ENCODE measurements around the gene FBXO15.

The FBXO15 gene

GRCh38 chr18:74179623-74180199, 32.1 kb upstream of the FBXO15 start:
- peaks cover 20% of the 10 kb centered on the region for H3K27me3 ChIP-seq
- H3K27ac ChIP-seq: no peak overlapping the region
- H3K36me3 ChIP-seq: no peaks in the 10 kb centered on the region
- TF ChIP-seq CTCF (IDR thresholded peaks at IDR 0.05): no peak
- H3K4me3 ChIP-seq (ENCODE audit: low read depth in 1 of 2, low read length in 1 of 2): no peak overlapping the region
- H3K9me3 ChIP-seq: no peaks in the 10 kb centered on the region
- peaks cover 0 to 12% of the 10 kb centered on the region in 2 experiments for H3K4me1 ChIP-seq (ENCODE audit: control insufficient read depth in 1 of 2, insufficient read depth in 1 of 2, low read depth in 1 of 2, low read length in 1 of 2)

GRCh38 chr18:74178884-74179283, 31.2 kb upstream of the FBXO15 start:
- TF ChIP-seq CTCF (IDR thresholded peaks at IDR 0.05): no peak
- peaks cover 15% of the 10 kb centered on the region for H3K27me3 ChIP-seq
- H3K36me3 ChIP-seq: no peaks in the 10 kb centered on the region

GRCh38 chr18:74175658-74176057, 28.0 kb upstream of the FBXO15 start:
- H3K27ac ChIP-seq: no peak overlapping the region
- H3K9me3 ChIP-seq: no peaks in the 10 kb centered on the region
- H3K27me3 ChIP-seq: peaks cover 38% of the 10 kb centered on the region
- no peaks in the 10 kb centered on the region for H3K4me1 ChIP-seq (ENCODE audit: control insufficient read depth in 1 of 2, insufficient read depth in 1 of 2, low read depth in 1 of 2, low read length in 1 of 2)
- no peaks in the 10 kb centered on the region for H3K36me3 ChIP-seq
- no peak for TF ChIP-seq CTCF (IDR thresholded peaks at IDR 0.05)
- no peak overlapping the region for H3K4me3 ChIP-seq (ENCODE audit: low read depth in 1 of 2, low read length in 1 of 2)

More at GRCh38 chr18:74178884-74179283, 31.2 kb upstream of the FBXO15 start:
- Histone ChIP-seq H3K9me3 (no peaks in the 10 kb centered on the region), H3K4me3 (ENCODE audit: low read depth in 1 of 2, low read length in 1 of 2) (no peak overlapping the region), H3K27ac (no peak overlapping the region), H3K4me1 (ENCODE audit: control insufficient read depth in 1 of 2, insufficient read depth in 1 of 2, low read depth in 1 of 2, low read length in 1 of 2) (peaks cover 0 to 4% of the 10 kb centered on the region in 2 experiments)

- Histone ChIP-seq H3K4me3 (ENCODE audit: low read depth in 1 of 2, low read length in 1 of 2) (no peak overlapping the region), H3K27ac (no peak overlapping the region), H3K4me1 (ENCODE audit: control insufficient read depth in 1 of 2, insufficient read depth in 1 of 2, low read depth in 1 of 2, low read length in 1 of 2) (no peaks in the 10 kb centered on the region), H3K9me3 (no peaks in the 10 kb centered on the region), H3K27me3 (peaks cover 54% of the 10 kb centered on the region), H3K36me3 (no peaks in the 10 kb centered on the region)
- TF ChIP-seq CTCF (IDR thresholded peaks at IDR 0.05): no peak
Observed at GRCh38 chr18:74173434-74173750, 25.8 kb upstream of the FBXO15 start.

GRCh38 chr18:74172697-74173433, 25.2 kb upstream of the FBXO15 start:
- H3K9me3 ChIP-seq: no peaks in the 10 kb centered on the region
- H3K27ac ChIP-seq: no peak overlapping the region
- H3K4me3 ChIP-seq (ENCODE audit: low read depth in 1 of 2, low read length in 1 of 2): no peak overlapping the region
- no peak for TF ChIP-seq CTCF (IDR thresholded peaks at IDR 0.05)
- H3K4me1 ChIP-seq (ENCODE audit: control insufficient read depth in 1 of 2, insufficient read depth in 1 of 2, low read depth in 1 of 2, low read length in 1 of 2): no peaks in the 10 kb centered on the region
- peaks cover 54% of the 10 kb centered on the region for H3K27me3 ChIP-seq
- H3K36me3 ChIP-seq: no peaks in the 10 kb centered on the region
